H1 (cell line): ENCODE data around the gene JMJD1C.

Experiments used
- BACH1 ChIP-seq: IDR thresholded peaks from 2 replicates; pipeline ENCODE4 v1.6.1; 2012; ENCODE audit warnings: low read length, improper control_type of control experiment
- CHD1 ChIP-seq: IDR thresholded peaks from 2 replicates; pipeline ENCODE4 v1.6.1; 2012; ENCODE audit warnings: low read depth, low read length, improper control_type of control experiment
- RAD21 ChIP-seq, 2 experiments: IDR thresholded peaks in 1 of 2; conservative IDR thresholded peaks in 1 of 2; 2 replicates each; pipeline ENCODE4 v1.6.1; 2011; ENCODE audit warnings: low read depth in 2 of 2, low read length in 2 of 2, improper control_type of control experiment in 1 of 2, inconsistent platforms in 1 of 2, mild to moderate bottlenecking in 1 of 2, moderate library complexity in 1 of 2
- RFX5 ChIP-seq: IDR thresholded peaks from 2 replicates; pipeline ENCODE4 v1.6.1; 2011; ENCODE audit warnings: low read depth, low read length, improper control_type of control experiment, borderline replicate concordance
- RNF2 ChIP-seq: fragments of 200-900, 300-1000 bp; sonication (generic); IDR thresholded peaks from 2 replicates; pipeline ENCODE4 v1.7.1; 2016; ENCODE audit warnings: borderline replicate concordance, low read depth, mild to moderate bottlenecking, antibody characterized with exemption, low read length; ENCODE audit not compliant: poor library complexity, severe bottlenecking; ENCODE audit errors: missing control alignments
- RXRA ChIP-seq: IDR thresholded peaks from 2 replicates; pipeline ENCODE4 v1.6.1; 2011; ENCODE audit warnings: low read depth, mild to moderate bottlenecking, low read length, moderate library complexity; ENCODE audit not compliant: insufficient read depth
- ZNF274 ChIP-seq: IDR thresholded peaks from 2 replicates; pipeline ENCODE4 v1.7.0; 2012; ENCODE audit warnings: low read length, borderline replicate concordance; ENCODE audit errors: extremely low read depth
- TF ChIP-seq, protein P1 (sequence below), 3 experiments: IDR thresholded peaks; 1 replicate in 2 of 3; 2 replicates in 1 of 3; pipeline versions ENCODE4 v1.5.1 to v1.6.1; 2011; ENCODE audit warnings: low read length in 3 of 3, mild to moderate bottlenecking in 3 of 3, inconsistent platforms in 2 of 3, low read depth in 1 of 3, moderate library complexity in 1 of 3; ENCODE audit not compliant: insufficient read depth in 1 of 3; ENCODE audit errors: control extremely low read depth in 1 of 3

DNA sequence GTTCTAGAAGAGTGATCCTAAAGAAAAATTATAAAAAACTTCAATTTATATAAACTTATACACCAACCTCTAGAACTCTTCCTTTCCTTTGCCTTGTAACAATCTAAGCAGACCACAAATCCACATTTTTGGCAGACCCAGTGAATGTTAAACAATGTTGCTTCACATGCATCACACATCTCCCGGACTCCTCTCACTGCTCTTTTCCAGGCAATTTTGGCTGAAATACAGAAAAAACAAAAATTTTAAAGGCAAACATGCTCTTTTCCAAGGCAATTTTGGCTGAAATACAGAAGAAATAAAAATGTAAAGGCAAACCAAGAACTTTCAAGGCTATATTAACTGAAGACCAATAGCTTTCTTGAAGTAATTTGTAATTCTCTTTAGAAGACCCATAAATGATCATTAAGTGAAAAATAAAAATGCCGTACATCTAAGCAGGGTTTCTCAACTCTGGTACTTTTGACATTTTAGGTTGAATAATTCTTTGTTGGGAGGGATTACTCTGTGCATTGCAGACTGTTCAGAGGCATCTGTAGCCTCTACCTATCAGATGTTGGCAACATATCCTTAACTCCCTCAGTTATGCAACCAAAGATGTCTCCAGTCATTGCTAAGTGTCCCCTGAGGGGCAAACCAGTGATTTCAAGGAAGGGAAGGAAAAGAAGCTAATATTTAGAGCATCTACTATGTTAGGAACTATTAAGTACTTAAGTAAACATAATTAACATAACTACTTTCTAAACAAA, 268.3 kb downstream of the JMJD1C start:
- TF ChIP-seq, protein P1, sequence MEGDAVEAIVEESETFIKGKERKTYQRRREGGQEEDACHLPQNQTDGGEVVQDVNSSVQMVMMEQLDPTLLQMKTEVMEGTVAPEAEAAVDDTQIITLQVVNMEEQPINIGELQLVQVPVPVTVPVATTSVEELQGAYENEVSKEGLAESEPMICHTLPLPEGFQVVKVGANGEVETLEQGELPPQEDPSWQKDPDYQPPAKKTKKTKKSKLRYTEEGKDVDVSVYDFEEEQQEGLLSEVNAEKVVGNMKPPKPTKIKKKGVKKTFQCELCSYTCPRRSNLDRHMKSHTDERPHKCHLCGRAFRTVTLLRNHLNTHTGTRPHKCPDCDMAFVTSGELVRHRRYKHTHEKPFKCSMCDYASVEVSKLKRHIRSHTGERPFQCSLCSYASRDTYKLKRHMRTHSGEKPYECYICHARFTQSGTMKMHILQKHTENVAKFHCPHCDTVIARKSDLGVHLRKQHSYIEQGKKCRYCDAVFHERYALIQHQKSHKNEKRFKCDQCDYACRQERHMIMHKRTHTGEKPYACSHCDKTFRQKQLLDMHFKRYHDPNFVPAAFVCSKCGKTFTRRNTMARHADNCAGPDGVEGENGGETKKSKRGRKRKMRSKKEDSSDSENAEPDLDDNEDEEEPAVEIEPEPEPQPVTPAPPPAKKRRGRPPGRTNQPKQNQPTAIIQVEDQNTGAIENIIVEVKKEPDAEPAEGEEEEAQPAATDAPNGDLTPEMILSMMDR (IDR thresholded peaks at IDR 0.05; ENCODE audit: control extremely low read depth in 1 of 3, insufficient read depth in 1 of 3, low read depth in 1 of 3, low read length in 3 of 3) = no peak
- TF ChIP-seq RNF2 (no peak), RAD21 (IDR thresholded peaks at IDR 0.05 in 1 of 2, conservative IDR thresholded peaks at IDR 0.05 in 1 of 2; ENCODE audit: low read depth in 2 of 2, low read length in 2 of 2) (no peak), CHD1 (no peak), RXRA (no peak), RFX5 (no peak), BACH1 (no peak), ZNF274 (no peak)
